Cardiac fibroblast (primary cell): ENCODE measurements around the gene HOXA1.

Experiments used
- DNase-seq, 2 donors: peaks; one replicate each; pipeline versions ENCODE4 v3.0.0 to v3.0.0-alpha.2; 2010; ENCODE audit warnings: low read depth in 2 of 2
- H3K4me3 ChIP-seq, 2 donors: replicated peaks in 1 of 2; 1 replicate in 1 of 2; 2 replicates in 1 of 2; pipeline ENCODE4 v1.5.1; 2011; ENCODE audit warnings: low read depth in 2 of 2, low read length in 2 of 2, mild to moderate bottlenecking in 2 of 2, moderate library complexity in 1 of 2
- TF ChIP-seq, protein P1 (sequence below): IDR thresholded peaks from one replicate; pipeline ENCODE4 v1.5.1; 2011; ENCODE audit warnings: low read depth, mild to moderate bottlenecking, low read length, inconsistent platforms

Gene HOXA1

DNA sequence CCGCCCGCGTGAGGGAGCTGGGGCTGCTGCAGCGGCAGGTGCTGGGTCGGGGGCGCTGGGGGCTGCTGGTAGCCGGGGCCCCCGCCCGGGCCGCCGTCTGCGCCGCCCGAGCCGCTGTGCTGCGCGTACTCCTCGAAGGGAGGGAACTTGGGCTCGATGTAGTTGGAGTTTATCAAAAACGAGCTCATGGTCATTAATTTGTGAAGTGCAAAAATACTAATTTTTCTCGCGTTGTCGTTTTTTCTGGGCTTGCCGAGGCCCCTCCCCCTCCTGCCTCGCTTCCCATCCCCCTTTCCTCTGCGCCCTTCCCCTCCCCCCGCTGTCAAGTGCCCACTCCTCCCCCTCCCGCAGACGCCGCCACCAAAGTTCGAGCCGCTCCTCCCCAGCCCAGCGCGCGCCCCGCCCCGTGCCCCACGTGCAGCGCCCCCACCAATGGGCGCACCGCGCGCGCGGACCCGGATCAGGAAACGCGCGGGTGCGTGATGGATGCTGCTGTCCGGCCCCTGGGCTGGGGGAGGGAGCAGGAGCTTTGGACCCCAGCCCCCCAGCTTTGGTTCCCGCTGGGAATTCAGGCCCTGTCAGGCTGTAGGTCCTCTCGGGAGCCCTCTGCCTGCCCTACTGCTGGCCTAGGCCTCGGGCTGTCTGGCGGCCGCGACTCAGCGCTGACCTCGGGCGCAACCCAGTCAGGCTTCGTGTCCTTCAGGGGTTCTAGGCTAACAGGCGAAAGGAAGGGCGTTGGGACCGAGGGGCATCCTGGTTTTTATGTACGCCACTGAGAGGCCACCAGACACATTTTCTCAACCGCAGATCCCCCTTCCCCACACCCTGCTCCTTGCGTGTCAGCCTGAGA lies 35.0 kb upstream of the HOXA1 start, which contains the start of gene HOXA4:
Gene HOXA4, minus strand, starts transcription at position 218 of the 850 bp plus-strand sequence. Its CDS starts 24 bp downstream, at position 194.
- H3K4me3 ChIP-seq = peak within 1 kb of the TSS; percentile 40 to 52
- TF ChIP-seq, protein P1, sequence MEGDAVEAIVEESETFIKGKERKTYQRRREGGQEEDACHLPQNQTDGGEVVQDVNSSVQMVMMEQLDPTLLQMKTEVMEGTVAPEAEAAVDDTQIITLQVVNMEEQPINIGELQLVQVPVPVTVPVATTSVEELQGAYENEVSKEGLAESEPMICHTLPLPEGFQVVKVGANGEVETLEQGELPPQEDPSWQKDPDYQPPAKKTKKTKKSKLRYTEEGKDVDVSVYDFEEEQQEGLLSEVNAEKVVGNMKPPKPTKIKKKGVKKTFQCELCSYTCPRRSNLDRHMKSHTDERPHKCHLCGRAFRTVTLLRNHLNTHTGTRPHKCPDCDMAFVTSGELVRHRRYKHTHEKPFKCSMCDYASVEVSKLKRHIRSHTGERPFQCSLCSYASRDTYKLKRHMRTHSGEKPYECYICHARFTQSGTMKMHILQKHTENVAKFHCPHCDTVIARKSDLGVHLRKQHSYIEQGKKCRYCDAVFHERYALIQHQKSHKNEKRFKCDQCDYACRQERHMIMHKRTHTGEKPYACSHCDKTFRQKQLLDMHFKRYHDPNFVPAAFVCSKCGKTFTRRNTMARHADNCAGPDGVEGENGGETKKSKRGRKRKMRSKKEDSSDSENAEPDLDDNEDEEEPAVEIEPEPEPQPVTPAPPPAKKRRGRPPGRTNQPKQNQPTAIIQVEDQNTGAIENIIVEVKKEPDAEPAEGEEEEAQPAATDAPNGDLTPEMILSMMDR = no peak
- peak; percentile 38 to 63 for DNase-seq

DNA sequence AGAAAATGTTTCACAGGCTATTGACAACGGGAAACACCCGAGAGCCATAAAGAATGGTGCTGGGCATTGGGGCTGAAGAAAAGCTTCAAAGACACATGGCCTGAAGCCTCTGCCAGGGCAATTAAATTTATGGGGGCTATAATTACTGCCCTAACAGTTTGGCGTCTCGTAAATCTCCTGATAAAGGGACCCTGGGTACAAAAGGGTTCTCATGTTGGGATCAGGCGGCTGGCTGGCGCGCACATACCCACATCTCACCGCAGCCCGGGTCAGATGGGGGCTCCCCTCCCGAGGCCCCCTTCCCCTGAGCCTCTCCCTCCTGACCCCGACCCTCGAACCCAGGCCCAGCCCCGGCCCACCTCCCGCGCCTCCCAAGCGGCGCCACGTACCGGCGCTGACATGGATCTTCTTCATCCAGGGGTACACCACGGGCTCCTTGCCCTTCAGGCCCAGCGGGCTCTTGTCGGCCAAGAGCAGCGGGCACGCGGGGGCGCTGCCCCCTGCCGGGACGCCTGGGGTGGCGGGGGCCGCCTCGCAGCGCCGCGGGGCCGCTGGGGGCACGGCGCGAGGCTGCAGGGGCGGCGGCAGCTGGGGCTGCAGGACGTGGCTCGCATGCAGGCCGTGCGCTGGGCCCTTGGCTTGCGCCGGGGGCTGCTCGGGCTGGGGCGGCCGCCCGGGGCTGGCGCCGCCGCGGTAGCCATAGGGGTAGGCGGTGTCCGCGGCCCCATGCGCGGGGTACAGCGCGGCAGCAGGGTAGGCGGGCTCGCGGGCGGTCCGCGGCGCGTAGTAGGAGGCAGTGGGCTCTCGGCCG lies 34.1 kb upstream of the HOXA1 start:
- peak overlapping the region in 1 of 2 donors; percentile 10 for H3K4me3 ChIP-seq
- DNase-seq = no peak
- TF ChIP-seq, protein P1 = no peak

GRCh38 chr7:27128776-27129728 lies 33.3 kb upstream of the HOXA1 start:
- H3K4me3 ChIP-seq = no peak overlapping the region
- TF ChIP-seq, protein P1 = no peak
- no peak for DNase-seq

- no peak overlapping the region for H3K4me3 ChIP-seq
- no peak for DNase-seq
- TF ChIP-seq, protein P1 = no peak
These were observed 32.2 kb upstream of the HOXA1 start for GRCh38 chr7:27128034-27128433.

- DNase-seq = no peak
- no peak overlapping the region for H3K4me3 ChIP-seq
- TF ChIP-seq, protein P1 = no peak
These were observed 31.0 kb upstream of the HOXA1 start for GRCh38 chr7:27126596-27127327.
